Measurements from ENCODE around the gene CNTNAP2. TPM values are rescaled to one million over a fixed set of nuclear protein-coding genes. Genes with fewer than 3 reads are reported as not detected.

CNTNAP2 gene
- total RNA-seq, 6 experiments from 2014 or later = 0.07 to 0.13 (median 0.12) TPM; not detected in 3

- Mint-ChIP-seq H3K36me3 (ENCODE audit: low read depth) (no peaks in the 10 kb centered on the region), H3K4me1 (ENCODE audit: low read depth) (no peaks in the 10 kb centered on the region), H3K9me3 (peaks cover 5% of the 10 kb centered on the region), H3K27me3 (ENCODE audit: insufficient read depth) (no peaks in the 10 kb centered on the region), H3K27ac (no peak overlapping the region), H3K4me3 (no peak overlapping the region)
- no peak for DNase-seq
- no peak for TF ChIP-seq CTCF (IDR thresholded peaks at IDR 0.05)
These were observed 2169.5 kb downstream of the CNTNAP2 start for GRCh38 chr7:148286150-148286549.

DNA sequence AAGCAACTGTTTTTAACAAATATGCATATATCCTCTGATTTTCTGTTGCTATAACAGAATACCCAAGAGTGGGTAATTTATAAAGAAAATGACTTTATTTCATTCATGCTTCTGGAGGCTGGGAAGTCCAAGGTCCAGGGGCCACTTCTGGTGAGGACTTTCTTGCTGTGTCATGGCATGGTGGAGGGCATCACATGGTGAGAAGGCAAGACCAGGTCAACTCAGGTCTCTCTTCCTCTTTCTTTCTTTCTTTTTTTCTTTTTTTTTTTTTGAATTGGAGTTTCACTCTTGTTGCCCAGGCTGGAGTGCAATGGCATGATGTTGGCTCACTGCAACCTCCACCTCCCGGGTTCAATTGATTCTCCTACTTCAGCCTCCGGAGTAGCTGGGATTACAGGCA lies 2170.9 kb downstream of the CNTNAP2 start:
- no peak overlapping the region for H3K27ac Mint-ChIP-seq
- H3K4me1 Mint-ChIP-seq (ENCODE audit: low read depth) = no peaks in the 10 kb centered on the region
- no peak for DNase-seq
- no peak overlapping the region for H3K4me3 Mint-ChIP-seq
- H3K27me3 Mint-ChIP-seq (ENCODE audit: insufficient read depth) = no peaks in the 10 kb centered on the region
- TF ChIP-seq CTCF (IDR thresholded peaks at IDR 0.05) = no peak
- H3K36me3 Mint-ChIP-seq (ENCODE audit: low read depth) = no peaks in the 10 kb centered on the region
- H3K9me3 Mint-ChIP-seq = peaks cover 5% of the 10 kb centered on the region

GRCh38 chr7:148288592-148289151 lies 2172.1 kb downstream of the CNTNAP2 start:
- TF ChIP-seq CTCF (IDR thresholded peaks at IDR 0.05) = no peak
- no peak overlapping the region for H3K4me3 Mint-ChIP-seq

GRCh38 chr7:148289630-148290029 lies 2173.0 kb downstream of the CNTNAP2 start:
- TF ChIP-seq CTCF (IDR thresholded peaks at IDR 0.05) = no peak
- no peaks in the 10 kb centered on the region for H3K27me3 Mint-ChIP-seq (ENCODE audit: insufficient read depth)
- no peaks in the 10 kb centered on the region for H3K36me3 Mint-ChIP-seq (ENCODE audit: low read depth)
- H3K9me3 Mint-ChIP-seq = peaks cover 5% of the 10 kb centered on the region
- H3K27ac Mint-ChIP-seq = no peak overlapping the region
- H3K4me3 Mint-ChIP-seq = no peak overlapping the region
- no peaks in the 10 kb centered on the region for H3K4me1 Mint-ChIP-seq (ENCODE audit: low read depth)
- no peak for DNase-seq

More at GRCh38 chr7:148288592-148289151, 2172.1 kb downstream of the CNTNAP2 start:
- H3K4me1 Mint-ChIP-seq (ENCODE audit: low read depth) = no peaks in the 10 kb centered on the region
- no peaks in the 10 kb centered on the region for H3K36me3 Mint-ChIP-seq (ENCODE audit: low read depth)
- no peak overlapping the region for H3K27ac Mint-ChIP-seq
- H3K27me3 Mint-ChIP-seq (ENCODE audit: insufficient read depth) = no peaks in the 10 kb centered on the region
- no peak for DNase-seq
- H3K9me3 Mint-ChIP-seq = peaks cover 5% of the 10 kb centered on the region

- no peak for TF ChIP-seq CTCF (IDR thresholded peaks at IDR 0.05)
- Mint-ChIP-seq H3K27ac (no peak overlapping the region), H3K27me3 (ENCODE audit: insufficient read depth) (no peaks in the 10 kb centered on the region), H3K36me3 (ENCODE audit: low read depth) (no peaks in the 10 kb centered on the region), H3K4me3 (no peak overlapping the region), H3K9me3 (peaks cover 5% of the 10 kb centered on the region), H3K4me1 (ENCODE audit: low read depth) (no peaks in the 10 kb centered on the region)
- DNase-seq = no peak
These were observed 2173.9 kb downstream of the CNTNAP2 start for GRCh38 chr7:148290538-148290937.

- Mint-ChIP-seq H3K36me3 (ENCODE audit: low read depth) (no peaks in the 10 kb centered on the region), H3K4me1 (ENCODE audit: low read depth) (no peaks in the 10 kb centered on the region), H3K27me3 (ENCODE audit: insufficient read depth) (no peaks in the 10 kb centered on the region), H3K9me3 (peaks cover 9% of the 10 kb centered on the region), H3K27ac (no peak overlapping the region), H3K4me3 (no peak overlapping the region)
- DNase-seq = no peak
- no peak for TF ChIP-seq CTCF (IDR thresholded peaks at IDR 0.05)
These were observed 2175.2 kb downstream of the CNTNAP2 start for GRCh38 chr7:148291799-148292198.

All from HFFc6 (cell line).